AG04449 (cell line): ENCODE data around the gene RETREG1.
"Not testable (repeated sequence)": the region's sequence is repeated elsewhere in the genome, so short reads cannot be mapped to it uniquely, and the experiment has no call there.

Experiments
- CTCF ChIA-PET: fragments of 350-600 bp; formaldehyde crosslinking; extraction: SDS; loops from one replicate; lab custom pipeline; 2021; ENCODE audit warnings: antibody characterized with exemption; lab: Yijun Ruan, JAX
- POLR2A ChIA-PET: fragments of 400-600, 350-600 bp; formaldehyde crosslinking; extraction: SDS; loops from one replicate; lab custom pipeline; 2020; ENCODE audit warnings: antibody characterized with exemption, inconsistent platforms; lab: Yijun Ruan, JAX
- DNase-seq: peaks from one replicate; pipeline ENCODE4 v3.0.0-alpha.2; 2010; ENCODE audit warnings: low read depth, low spot score
- H3K4me3 ChIP-seq: 2 replicates; pipeline ENCODE4 v1.5.1; 2011; ENCODE audit warnings: low read depth, mild to moderate bottlenecking, control low read depth, low read length
- CTCF ChIP-seq: IDR thresholded peaks from one replicate; pipeline ENCODE4 v1.5.1; 2011; ENCODE audit warnings: mild to moderate bottlenecking, moderate library complexity, low read length, control low read depth, inconsistent platforms; ENCODE audit not compliant: insufficient read depth; ENCODE audit errors: missing control alignments

RETREG1 gene

GRCh38 chr5:16619136-16619535 is 2.3 kb upstream of the RETREG1 start:
- TF ChIP-seq CTCF: no peak
- no peak overlapping the region for H3K4me3 ChIP-seq
- DNase-seq: no peak
- CTCF ChIA-PET: no interaction called here
- POLR2A ChIA-PET: no interaction called here

- ChIA-PET CTCF (interaction anchor here (0.6 to 0.7 kb wide), 2 partner anchors 16 to 215 kb away, joined by 3 read pairs; no protein-coding TSS in a partner anchor), POLR2A (no interaction called here)
- TF ChIP-seq CTCF: no peak
- DNase-seq: no peak
- no peak overlapping the region for H3K4me3 ChIP-seq
These were observed 1.5 kb upstream of the RETREG1 start for GRCh38 chr5:16618138-16618897.

- POLR2A ChIA-PET: no interaction called here
- peak overlapping the region; percentile 51 for H3K4me3 ChIP-seq
- CTCF ChIA-PET: interaction anchor here (0.6 kb wide), 1 partner anchor 214 kb away, joined by 3 read pairs; no protein-coding TSS in a partner anchor
- no peak for TF ChIP-seq CTCF
- no peak for DNase-seq
These were observed 624 bp upstream of the RETREG1 start for GRCh38 chr5:16617274-16617968.

- peak overlapping the region; percentile 51 for H3K4me3 ChIP-seq
- TF ChIP-seq CTCF: no peak
- CTCF ChIA-PET: no interaction called here
- POLR2A ChIA-PET: no interaction called here
- DNase-seq: no peak
These were observed 859 bp downstream of the RETREG1 start for GRCh38 chr5:16615741-16616535.

DNA sequence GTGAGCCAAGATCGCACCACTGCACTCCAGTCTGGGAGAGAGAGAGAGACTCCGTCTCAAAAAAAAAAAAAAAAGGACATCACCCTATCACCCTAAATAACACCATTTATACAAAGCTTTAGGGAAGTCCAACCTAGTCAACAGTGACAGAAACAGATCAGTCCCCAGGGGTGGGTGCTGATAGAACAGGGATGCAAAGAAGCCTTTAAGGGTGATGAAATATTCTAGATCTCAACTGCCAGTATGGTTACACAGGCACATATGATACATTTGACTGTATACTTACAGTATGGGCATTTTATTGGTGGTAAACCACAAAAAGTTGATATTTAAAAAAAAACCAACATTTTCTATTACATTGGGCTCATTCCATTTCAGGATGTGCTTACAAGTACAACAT is 4.8 kb downstream of the RETREG1 start:
- H3K4me3 ChIP-seq: no peak overlapping the region
- ChIA-PET CTCF (no interaction called here), POLR2A (no interaction called here)
- no peak for DNase-seq
- TF ChIP-seq CTCF: no peak

- POLR2A ChIA-PET: not testable (repeated sequence)
These were observed 5.9 kb downstream of the RETREG1 start for GRCh38 chr5:16610896-16611295.

More at GRCh38 chr5:16610896-16611295, 5.9 kb downstream of the RETREG1 start:
- DNase-seq, H3K4me3 ChIP-seq, CTCF ChIA-PET: not testable (repeated sequence)
